Measurements from ENCODE around the gene TRPC4.

DNA sequence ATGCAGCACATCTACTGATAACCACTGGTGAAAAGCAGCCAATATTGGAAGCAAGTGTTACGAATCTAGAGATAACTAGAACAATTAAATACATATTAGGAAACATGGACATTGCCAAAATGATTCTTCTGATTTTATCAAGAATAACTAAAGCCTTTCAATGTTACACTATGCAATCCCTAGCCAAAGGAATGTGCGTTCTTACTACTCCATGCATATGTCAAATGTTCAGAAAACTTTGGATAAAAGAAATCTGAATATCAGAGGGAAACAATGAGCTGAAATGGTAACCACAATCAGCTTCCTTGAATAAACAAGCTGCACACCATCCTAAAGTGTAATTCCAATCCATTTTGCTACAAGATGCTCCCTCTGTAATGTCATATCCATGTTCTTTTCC, 270.1 kb downstream of the TRPC4 start:
- TF ChIP-seq POLR2A (IDR thresholded peaks at IDR 0.05): no peak
- TF ChIP-seq, protein P1, sequence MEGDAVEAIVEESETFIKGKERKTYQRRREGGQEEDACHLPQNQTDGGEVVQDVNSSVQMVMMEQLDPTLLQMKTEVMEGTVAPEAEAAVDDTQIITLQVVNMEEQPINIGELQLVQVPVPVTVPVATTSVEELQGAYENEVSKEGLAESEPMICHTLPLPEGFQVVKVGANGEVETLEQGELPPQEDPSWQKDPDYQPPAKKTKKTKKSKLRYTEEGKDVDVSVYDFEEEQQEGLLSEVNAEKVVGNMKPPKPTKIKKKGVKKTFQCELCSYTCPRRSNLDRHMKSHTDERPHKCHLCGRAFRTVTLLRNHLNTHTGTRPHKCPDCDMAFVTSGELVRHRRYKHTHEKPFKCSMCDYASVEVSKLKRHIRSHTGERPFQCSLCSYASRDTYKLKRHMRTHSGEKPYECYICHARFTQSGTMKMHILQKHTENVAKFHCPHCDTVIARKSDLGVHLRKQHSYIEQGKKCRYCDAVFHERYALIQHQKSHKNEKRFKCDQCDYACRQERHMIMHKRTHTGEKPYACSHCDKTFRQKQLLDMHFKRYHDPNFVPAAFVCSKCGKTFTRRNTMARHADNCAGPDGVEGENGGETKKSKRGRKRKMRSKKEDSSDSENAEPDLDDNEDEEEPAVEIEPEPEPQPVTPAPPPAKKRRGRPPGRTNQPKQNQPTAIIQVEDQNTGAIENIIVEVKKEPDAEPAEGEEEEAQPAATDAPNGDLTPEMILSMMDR (IDR thresholded peaks at IDR 0.05): no peak
- TF ChIP-seq EP300 (IDR thresholded peaks at IDR 0.05): no peak
- TF ChIP-seq POLR2AphosphoS5 (IDR thresholded peaks at IDR 0.05): no peak
